IMR-90 (cell line): ENCODE results near the gene PTPRN2. TPM values are rescaled to one million over a fixed set of nuclear protein-coding genes. Genes with fewer than 3 reads are reported as not detected.

Source experiments
- ATAC-seq: fragments of 200-7000 bp; cut with Tn5 transposase; 2 replicates; pipeline ENCODE4 v1.9.1; 2020; ENCODE audit warnings: low read depth, mild to moderate bottlenecking, moderate library complexity
- BruUV-seq: library from RNA; stranded (reverse); fragments of 400-500 nt; replicated peaks from 2 replicates; lab custom pipeline; 2021; lab: Mats Ljungman, UMichigan
- CTCF ChIA-PET: fragments of 300-600 bp; formaldehyde crosslinking; extraction: SDS; loops from one replicate; lab custom pipeline; 2021; ENCODE audit warnings: antibody characterized with exemption; lab: Yijun Ruan, JAX
- POLR2A ChIA-PET: fragments of 300-600 bp; sonication (Branson Sonifier 250); formaldehyde crosslinking; loops from one replicate; lab custom pipeline; 2022; ENCODE audit warnings: antibody characterized with exemption; ENCODE audit not compliant: unreplicated experiment; lab: Charles Lee
- DNase-seq: peaks from one replicate; pipeline ENCODE4 v3.0.0; 2013
- H2AFZ ChIP-seq: replicated peaks from 2 replicates; pipeline ENCODE3; 2013; ENCODE audit warnings: low read length, mild to moderate bottlenecking; ENCODE audit not compliant: poor library complexity
- H2AK5ac ChIP-seq: 2 replicates; pipeline ENCODE4 v1.6.1; 2013; ENCODE audit warnings: low read depth, low read length, inconsistent platforms
- H2AK9ac ChIP-seq: replicated peaks from 2 replicates; pipeline ENCODE3; 2013; ENCODE audit warnings: mild to moderate bottlenecking, low read depth, low read length, moderate library complexity; ENCODE audit not compliant: poor library complexity
- H2BK120ac ChIP-seq: 2 replicates; pipeline ENCODE4 v1.6.1; 2013; ENCODE audit warnings: low read depth, low read length, inconsistent platforms
- H2BK15ac ChIP-seq: 3 replicates; pipeline ENCODE4 v1.6.1; 2013; ENCODE audit warnings: low read depth, low read length, inconsistent platforms
- H2BK20ac ChIP-seq: 2 replicates; pipeline ENCODE4 v1.6.1; 2013; ENCODE audit warnings: low read depth, mild to moderate bottlenecking, inconsistent platforms, low read length, moderate library complexity
- H2BK5ac ChIP-seq: 2 replicates; pipeline ENCODE4 v1.6.1; 2013; ENCODE audit warnings: mild to moderate bottlenecking, low read depth, low read length, inconsistent platforms; ENCODE audit not compliant: poor library complexity, severe bottlenecking
- H3K14ac ChIP-seq: replicated peaks from 2 replicates; pipeline ENCODE4 v1.6.1; 2013; ENCODE audit warnings: low read depth, low read length, inconsistent platforms
- H3K18ac ChIP-seq: 2 replicates; pipeline ENCODE4 v1.6.1; 2013; ENCODE audit warnings: low read depth, low read length, control low read depth
- H3K23ac ChIP-seq: 2 replicates; pipeline ENCODE4 v1.6.1; 2013; ENCODE audit warnings: low read depth, low read length, inconsistent platforms
- H3K27ac ChIP-seq: 2 replicates; pipeline ENCODE4 v1.5.1; 2013; ENCODE audit warnings: mild to moderate bottlenecking, control low read depth, low read length; ENCODE audit not compliant: insufficient read depth
- H3K27me3 ChIP-seq: 2 replicates; pipeline ENCODE4 v1.6.1; 2013; ENCODE audit warnings: low read length; ENCODE audit not compliant: control insufficient read depth, insufficient read depth
- H3K36me3 ChIP-seq: 2 replicates; pipeline ENCODE4 v1.6.1; 2013; ENCODE audit warnings: low read length, mixed read lengths; ENCODE audit not compliant: control insufficient read depth, insufficient read depth
- H3K4ac ChIP-seq: 2 replicates; pipeline ENCODE4 v1.6.1; 2013; ENCODE audit warnings: low read depth, low read length, inconsistent platforms
- H3K4me1 ChIP-seq: 2 replicates; pipeline ENCODE4 v1.6.1; 2013; ENCODE audit warnings: low read length, mixed read lengths; ENCODE audit not compliant: control insufficient read depth, insufficient read depth
- H3K4me2 ChIP-seq: 2 replicates; pipeline ENCODE4 v1.6.1; 2013; ENCODE audit warnings: low read depth, mild to moderate bottlenecking, control low read depth, low read length, moderate library complexity
- H3K4me3 ChIP-seq: 2 replicates; pipeline ENCODE4 v1.5.1; 2013; ENCODE audit warnings: low read depth, mild to moderate bottlenecking, control low read depth, low read length, moderate library complexity; ENCODE audit not compliant: insufficient read depth
- H3K56ac ChIP-seq: 2 replicates; pipeline ENCODE4 v1.6.1; 2013; ENCODE audit warnings: low read length, inconsistent platforms; ENCODE audit not compliant: insufficient read depth; ENCODE audit errors: extremely low read depth
- H3K79me1 ChIP-seq, 2 experiments: 2 replicates each; pipeline ENCODE4 v1.6.1; 2013; ENCODE audit warnings: low read length in 2 of 2, inconsistent platforms in 1 of 2, low read depth in 1 of 2
- H3K9ac ChIP-seq: 2 replicates; pipeline ENCODE4 v1.6.1; 2013; ENCODE audit warnings: low read depth, low read length, control low read depth
- H3K9me1 ChIP-seq: 2 replicates; pipeline ENCODE4 v1.6.1; 2013; ENCODE audit warnings: low read length, inconsistent platforms; ENCODE audit not compliant: insufficient read depth
- H3K9me3 ChIP-seq: 2 replicates; pipeline ENCODE4 v1.6.1; 2013; ENCODE audit warnings: low read length; ENCODE audit not compliant: control insufficient read depth, insufficient read depth
- H4K20me1 ChIP-seq: 2 replicates; pipeline ENCODE4 v1.6.1; 2013; ENCODE audit warnings: low read length, inconsistent platforms; ENCODE audit not compliant: insufficient read depth
- H4K5ac ChIP-seq: 2 replicates; pipeline ENCODE4 v1.6.1; 2013; ENCODE audit warnings: mild to moderate bottlenecking, low read depth, low read length, control low read depth
- H4K8ac ChIP-seq, 2 experiments: 2 replicates each; pipeline ENCODE4 v1.6.1; 2013; ENCODE audit warnings: low read depth in 2 of 2, low read length in 2 of 2, control low read depth in 1 of 2, inconsistent platforms in 1 of 2
- H4K91ac ChIP-seq: 2 replicates; pipeline ENCODE4 v1.6.1; 2013; ENCODE audit warnings: low read depth, low read length, inconsistent platforms; ENCODE audit not compliant: insufficient read depth
- BHLHE40 ChIP-seq: fragments of 150-350 bp; IDR thresholded peaks from 2 replicates; pipeline ENCODE4 v1.6.1; 2016; ENCODE audit warnings: mild to moderate bottlenecking, low read depth, low read length
- CEBPB ChIP-seq: IDR thresholded peaks from 2 replicates; pipeline ENCODE4 v1.6.1; 2012; ENCODE audit warnings: low read depth, low read length, improper control_type of control experiment
- CHD1 ChIP-seq: IDR thresholded peaks from 2 replicates; pipeline ENCODE4 v1.6.1; 2012; ENCODE audit warnings: low read depth, low read length, improper control_type of control experiment
- FOS ChIP-seq: fragments of 150-350 bp; IDR thresholded peaks from 2 replicates; pipeline ENCODE4 v1.6.1; 2016; ENCODE audit warnings: low read depth, low read length
- MXI1 ChIP-seq: IDR thresholded peaks from 2 replicates; pipeline ENCODE4 v1.6.1; 2012; ENCODE audit warnings: low read depth, mild to moderate bottlenecking, low read length, moderate library complexity, borderline replicate concordance
- POLR2A ChIP-seq: IDR thresholded peaks from 2 replicates; pipeline ENCODE4 v1.6.1; 2012; ENCODE audit warnings: mild to moderate bottlenecking, low read depth, low read length
- RCOR1 ChIP-seq: IDR thresholded peaks from 2 replicates; pipeline ENCODE4 v1.6.1; 2012; ENCODE audit warnings: mild to moderate bottlenecking, low read length, improper control_type of control experiment; ENCODE audit not compliant: insufficient replicate concordance
- RFX5 ChIP-seq: IDR thresholded peaks from 2 replicates; pipeline ENCODE4 v1.8.0; 2012; ENCODE audit warnings: low read depth, mild to moderate bottlenecking, low read length, moderate library complexity
- SMC3 ChIP-seq: fragments of 150-350 bp; IDR thresholded peaks from 2 replicates; pipeline ENCODE4 v1.6.1; 2016; ENCODE audit warnings: low read depth, mild to moderate bottlenecking, antibody characterized with exemption, low read length, moderate library complexity
- WGBS, 2 experiments: methylation state at CpG; one replicate each; pipeline versions ENCODE4 v1.1.5 to v1.1.7; 2013; ENCODE audit warnings: missing lambda C conversion rate in 2 of 2; ENCODE audit not compliant: insufficient read length in 1 of 2; ENCODE audit errors: extremely low coverage in 2 of 2; 5-methylcytosine and 5-hydroxymethylcytosine counted together
- dilution Hi-C: fragments of 300-500 bp; cut with HindIII; formaldehyde crosslinking; loops from one replicate; pipeline ENCODE4 v1.14.3; 2018; ENCODE audit warnings: low sequenced_read_pairs; ENCODE audit not compliant: unreplicated experiment
- in situ Hi-C: fragments of 300-500 bp; cut with MboI; formaldehyde crosslinking; loops from 3 replicates; pipeline ENCODE4 v1.14.3; 2019; ENCODE audit warnings: low sequenced_read_pairs, inconsistent platforms, mixed read lengths
- intact Hi-C: fragments of 100-400 bp; cut with micrococcal nuclease; formaldehyde crosslinking; loops from 2 replicates; pipeline ENCODE4 v1.10.0; 2022
- polyA plus RNA-seq, 3 experiments: library from polyadenylated mRNA; depleted of rRNA; stranded (reverse); fragments of >200 nt; gene quantifications; 2 replicates each; pipeline ENCODE4 v1.2.3, GENCODE V29; 2012; ENCODE audit warnings: low replicate concordance in 1 of 3
- total RNA-seq: library from RNA; depleted of rRNA; stranded (reverse); fragments of >200 nt; gene quantifications from 2 replicates; pipeline ENCODE4 v1.2.3, GENCODE V29; 2012
- TF ChIP-seq, protein P1 (sequence below): fragments of 150-350 bp; IDR thresholded peaks from 2 replicates; pipeline ENCODE4 v1.6.1; 2016; ENCODE audit warnings: low read depth, mild to moderate bottlenecking, low read length, moderate library complexity, borderline replicate concordance
- TF ChIP-seq, protein P2 (sequence below): fragments of 150-350 bp; IDR thresholded peaks from 2 replicates; pipeline ENCODE4 v1.6.1; 2017; ENCODE audit warnings: mild to moderate bottlenecking, antibody characterized with exemption, low read length, low read depth

Gene PTPRN2
- total and polyA plus RNA-seq, 2 of the 4 experiments (the other 2 are of a cell fraction): 0.03 TPM; not detected in 1

DNA sequence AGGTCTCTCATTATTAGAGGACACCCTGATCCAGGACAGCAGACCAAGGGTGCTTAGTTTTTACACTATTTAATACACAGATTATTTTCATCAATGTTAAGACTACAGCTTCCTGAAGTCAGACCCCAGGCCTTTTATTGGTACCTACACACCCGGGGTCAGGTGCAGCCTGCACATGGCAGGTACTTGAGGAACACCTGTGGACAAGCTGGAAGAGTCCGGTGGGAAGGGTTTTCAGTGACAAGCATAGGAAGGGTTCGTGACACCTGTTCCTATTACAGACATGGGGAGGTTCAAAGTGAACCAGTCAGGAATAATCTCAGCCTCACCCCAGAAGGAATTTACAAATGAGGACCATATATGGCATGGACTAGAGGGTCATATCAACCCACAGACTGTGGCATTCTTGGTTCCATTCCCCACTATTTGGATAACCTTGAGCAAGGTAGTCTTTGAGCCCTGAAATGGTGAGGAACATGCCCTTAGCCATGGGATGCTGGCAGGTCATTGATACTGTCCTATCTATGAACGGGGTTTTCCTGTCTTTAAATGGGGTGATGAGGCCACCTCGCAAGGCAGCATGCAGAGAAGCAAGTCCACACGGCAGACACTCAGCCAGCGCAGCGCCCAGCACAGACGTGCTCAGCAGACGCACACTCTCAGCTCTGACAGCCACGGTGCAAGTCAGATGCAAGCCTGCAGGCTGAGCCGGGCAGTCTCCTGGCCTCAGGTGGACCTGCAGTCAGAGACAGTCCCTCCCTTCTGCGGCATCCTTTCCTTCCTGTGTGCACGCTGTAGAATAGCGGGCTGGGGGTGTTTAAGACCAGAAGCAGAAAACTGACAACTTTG lies 624.9 kb downstream of the PTPRN2 start:
- Histone ChIP-seq H3K36me3 (no peaks in the 10 kb centered on the region), H4K5ac (no peak overlapping the region), H4K20me1 (no peaks in the 10 kb centered on the region), H2AK9ac (peak overlapping the region; percentile 42), H2AK5ac (no peak overlapping the region), H2AFZ (peak overlapping the region; percentile 11), H3K9me1 (no peaks in the 10 kb centered on the region), H3K23ac (no peak overlapping the region), H4K91ac (no peak overlapping the region), H2BK20ac (no peak overlapping the region), H3K4me1 (no peaks in the 10 kb centered on the region), H3K27ac (no peak overlapping the region), H2BK120ac (no peak overlapping the region), H3K4me2 (no peak overlapping the region), H4K8ac (no peak overlapping the region), H2BK15ac (no peak overlapping the region), H3K27me3 (no peaks in the 10 kb centered on the region), H2BK5ac (no peak overlapping the region), H3K79me1 (no peaks in the 10 kb centered on the region), H3K18ac (no peak overlapping the region), H3K4me3 (no peak overlapping the region), H3K4ac (no peak overlapping the region), H3K9me3 (peaks cover 26% of the 10 kb centered on the region), H3K56ac (no peak overlapping the region), H3K9ac (no peak overlapping the region), H3K14ac (no peak overlapping the region)
- ATAC-seq: no peak
- ChIA-PET POLR2A (no interaction called here), CTCF (no interaction called here)
- intact Hi-C loops: no loop called here
- dilution Hi-C loops: no loop called here
- in situ Hi-C loops: no loop called here
- WGBS, 2 experiments: 54% methylated on average over 8 of the region's 15 CpGs; no CpG with 5 or more reads in 1 of the 2 experiments
- no TSS peak for BruUV-seq
- DNase-seq: no peak
- TF ChIP-seq RFX5 (no peak), POLR2A (no peak), FOS (no peak), MXI1 (no peak), CHD1 (no peak), BHLHE40 (no peak), RCOR1 (no peak), CEBPB (no peak), SMC3 (no peak)
- TF ChIP-seq, protein P1, sequence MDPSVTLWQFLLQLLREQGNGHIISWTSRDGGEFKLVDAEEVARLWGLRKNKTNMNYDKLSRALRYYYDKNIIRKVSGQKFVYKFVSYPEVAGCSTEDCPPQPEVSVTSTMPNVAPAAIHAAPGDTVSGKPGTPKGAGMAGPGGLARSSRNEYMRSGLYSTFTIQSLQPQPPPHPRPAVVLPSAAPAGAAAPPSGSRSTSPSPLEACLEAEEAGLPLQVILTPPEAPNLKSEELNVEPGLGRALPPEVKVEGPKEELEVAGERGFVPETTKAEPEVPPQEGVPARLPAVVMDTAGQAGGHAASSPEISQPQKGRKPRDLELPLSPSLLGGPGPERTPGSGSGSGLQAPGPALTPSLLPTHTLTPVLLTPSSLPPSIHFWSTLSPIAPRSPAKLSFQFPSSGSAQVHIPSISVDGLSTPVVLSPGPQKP: no peak
- TF ChIP-seq, protein P2, sequence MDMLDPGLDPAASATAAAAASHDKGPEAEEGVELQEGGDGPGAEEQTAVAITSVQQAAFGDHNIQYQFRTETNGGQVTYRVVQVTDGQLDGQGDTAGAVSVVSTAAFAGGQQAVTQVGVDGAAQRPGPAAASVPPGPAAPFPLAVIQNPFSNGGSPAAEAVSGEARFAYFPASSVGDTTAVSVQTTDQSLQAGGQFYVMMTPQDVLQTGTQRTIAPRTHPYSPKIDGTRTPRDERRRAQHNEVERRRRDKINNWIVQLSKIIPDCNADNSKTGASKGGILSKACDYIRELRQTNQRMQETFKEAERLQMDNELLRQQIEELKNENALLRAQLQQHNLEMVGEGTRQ: no peak
